Endothelial cell (in vitro differentiated cells): ENCODE results near the gene NBAS. TPM values are rescaled to one million over a fixed set of nuclear protein-coding genes. Genes with fewer than 3 reads are reported as not detected.

Experiments used
- DNase-seq: peaks from one replicate; pipeline ENCODE4 v3.0.0; 2021; ENCODE audit warnings: low spot score
- H3K27ac Mint-ChIP-seq: one replicate; pipeline ENCODE4 v1.8.0; 2021; ENCODE audit warnings: mixed read lengths, inconsistent platforms; ENCODE audit not compliant: unreplicated experiment
- H3K27me3 Mint-ChIP-seq: one replicate; pipeline ENCODE4 v1.8.0; 2021; ENCODE audit warnings: mild to moderate bottlenecking, moderate library complexity, mixed read lengths, inconsistent platforms; ENCODE audit not compliant: unreplicated experiment
- H3K36me3 Mint-ChIP-seq: one replicate; pipeline ENCODE4 v1.8.0; 2021; ENCODE audit warnings: mild to moderate bottlenecking, low read depth, mixed read lengths, inconsistent platforms; ENCODE audit not compliant: unreplicated experiment
- H3K4me1 Mint-ChIP-seq: one replicate; pipeline ENCODE4 v1.8.0; 2021; ENCODE audit warnings: mild to moderate bottlenecking, mixed read lengths, inconsistent platforms; ENCODE audit not compliant: unreplicated experiment
- H3K4me3 Mint-ChIP-seq: one replicate; pipeline ENCODE4 v1.8.0; 2021; ENCODE audit warnings: mild to moderate bottlenecking, mixed read lengths, inconsistent platforms; ENCODE audit not compliant: unreplicated experiment
- H3K9me3 Mint-ChIP-seq: one replicate; pipeline ENCODE4 v1.8.0; 2021; ENCODE audit warnings: mixed read lengths, inconsistent platforms; ENCODE audit not compliant: unreplicated experiment
- CTCF ChIP-seq: fragments of 200-600 bp; sonication (generic); IDR thresholded peaks from one replicate; pipeline ENCODE4 v1.5.0; 2021; ENCODE audit warnings: antibody characterized with exemption; ENCODE audit not compliant: unreplicated experiment
- total RNA-seq: library from RNA; stranded (reverse); fragmentation: NEBNext Ultra II Directional; extraction: Animal tissue kit (Norgen Biotek cat#: 25700); gene quantifications from one replicate; pipeline ENCODE4 v1.2.1, GENCODE V29; 2021; ENCODE audit not compliant: unreplicated experiment

The NBAS gene
- total RNA-seq, 1 donor from 2014 or later: 52.8 TPM

DNA sequence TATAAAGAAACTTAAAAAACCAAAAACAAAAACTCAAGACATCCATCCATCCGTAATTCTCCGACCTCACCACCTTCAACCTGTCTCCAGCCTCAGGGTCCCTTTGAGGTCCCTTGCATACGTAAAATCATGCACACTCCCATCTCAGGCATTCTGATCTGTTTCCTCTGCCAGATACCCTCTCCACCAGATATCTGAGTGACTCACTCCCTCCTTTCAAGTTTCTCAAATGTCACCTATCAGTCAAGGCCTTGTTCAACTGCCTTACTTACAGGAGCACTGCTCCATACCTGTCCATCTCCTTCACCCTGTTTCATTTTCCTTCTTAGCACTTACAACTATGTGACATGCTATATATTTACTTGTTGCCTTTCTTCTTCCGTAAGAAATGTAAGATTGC is 369.3 kb downstream of the NBAS start:
- Mint-ChIP-seq H3K27me3 (no peaks in the 10 kb centered on the region), H3K4me1 (no peaks in the 10 kb centered on the region), H3K27ac (no peak overlapping the region), H3K4me3 (no peak overlapping the region), H3K9me3 (no peaks in the 10 kb centered on the region), H3K36me3 (peaks cover 6% of the 10 kb centered on the region)
- no peak for DNase-seq
- no peak for TF ChIP-seq CTCF

GRCh38 chr2:15189216-15189615 is 371.9 kb downstream of the NBAS start:
- no peak for TF ChIP-seq CTCF

GRCh38 chr2:15187702-15188101 is 373.4 kb downstream of the NBAS start:
- no peak for TF ChIP-seq CTCF
- H3K4me1 Mint-ChIP-seq: no peaks in the 10 kb centered on the region
- no peak for DNase-seq
- H3K9me3 Mint-ChIP-seq: no peaks in the 10 kb centered on the region
- H3K36me3 Mint-ChIP-seq: no peaks in the 10 kb centered on the region
- no peak overlapping the region for H3K27ac Mint-ChIP-seq
- H3K27me3 Mint-ChIP-seq: no peaks in the 10 kb centered on the region
- no peak overlapping the region for H3K4me3 Mint-ChIP-seq

More at GRCh38 chr2:15189216-15189615, 371.9 kb downstream of the NBAS start:
- no peak overlapping the region for H3K27ac Mint-ChIP-seq
- no peaks in the 10 kb centered on the region for H3K9me3 Mint-ChIP-seq
- H3K36me3 Mint-ChIP-seq: no peaks in the 10 kb centered on the region
- no peaks in the 10 kb centered on the region for H3K4me1 Mint-ChIP-seq
- H3K27me3 Mint-ChIP-seq: no peaks in the 10 kb centered on the region
- H3K4me3 Mint-ChIP-seq: no peak overlapping the region
- DNase-seq: no peak

DNA sequence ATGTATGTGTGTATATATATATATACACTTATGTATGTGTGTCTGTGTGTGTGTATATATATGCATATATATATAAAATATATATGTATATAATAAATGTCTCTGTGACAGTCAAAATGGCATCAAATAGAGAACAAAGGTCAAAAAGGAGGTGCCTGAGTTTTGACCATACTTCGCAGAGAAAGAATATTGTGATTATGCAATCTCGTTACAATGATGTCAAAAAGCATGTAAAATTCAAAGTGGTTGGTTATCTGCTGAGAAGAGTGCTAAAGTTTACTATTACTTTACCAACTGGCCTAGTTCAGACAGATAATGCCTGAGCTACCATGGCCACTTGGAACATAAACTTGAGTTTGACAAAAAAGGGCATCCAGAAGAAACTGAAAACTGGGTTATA is 375.0 kb downstream of the NBAS start:
- Mint-ChIP-seq H3K27me3 (no peaks in the 10 kb centered on the region), H3K9me3 (no peaks in the 10 kb centered on the region), H3K27ac (no peak overlapping the region), H3K4me1 (no peaks in the 10 kb centered on the region), H3K36me3 (peaks cover 3% of the 10 kb centered on the region), H3K4me3 (no peak overlapping the region)
- no peak for DNase-seq
- no peak for TF ChIP-seq CTCF

DNA sequence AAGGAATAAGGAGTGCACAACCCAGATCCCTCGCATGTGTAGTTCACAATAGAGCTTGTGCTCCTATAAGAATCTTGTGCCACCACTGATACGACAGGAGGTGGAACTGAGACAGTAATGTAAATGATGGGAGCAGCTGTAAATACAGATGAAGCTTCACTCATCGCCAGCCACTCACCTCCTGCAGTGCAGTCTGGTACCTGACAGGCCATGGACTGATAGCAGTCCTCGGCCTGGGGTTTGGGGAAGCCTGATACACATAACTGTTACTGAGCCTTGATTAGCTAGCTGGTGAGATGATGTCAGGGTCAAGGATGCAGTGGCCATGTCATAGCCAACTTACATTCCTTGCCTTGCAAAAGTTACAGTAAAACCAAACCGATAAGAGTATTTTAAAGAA is 376.6 kb downstream of the NBAS start:
- peaks cover 3% of the 10 kb centered on the region for H3K4me1 Mint-ChIP-seq
- H3K27ac Mint-ChIP-seq: no peak overlapping the region
- DNase-seq: no peak
- peaks cover 3% of the 10 kb centered on the region for H3K36me3 Mint-ChIP-seq
- no peaks in the 10 kb centered on the region for H3K9me3 Mint-ChIP-seq
- no peak overlapping the region for H3K4me3 Mint-ChIP-seq
- TF ChIP-seq CTCF: no peak
- peaks cover 4% of the 10 kb centered on the region for H3K27me3 Mint-ChIP-seq
